ENCODE measurements around the gene TNFSF18.

Gene TNFSF18

GRCh38 chr1:173050865-173051264, at the start of gene TNFSF18:
TNFSF18 (minus strand) TSS chr1:173050941; CDS start chr1:173050896, 45 bp downstream.
- H3K4me3 ChIP-seq (replicated peaks; ENCODE audit: low read depth, low read length) = no peak within 1 kb of the TSS
- peak; percentile 71 for DNase-seq (ENCODE audit: low read depth)
- no peak for TF ChIP-seq CTCF (IDR thresholded peaks at IDR 0.05; ENCODE audit: low read length, missing control alignments)

- H3K4me3 ChIP-seq (replicated peaks; ENCODE audit: low read depth, low read length) = no peak overlapping the region
- DNase-seq (ENCODE audit: low read depth) = no peak
- no peak for TF ChIP-seq CTCF (IDR thresholded peaks at IDR 0.05; ENCODE audit: low read length, missing control alignments)
Observed at GRCh38 chr1:173099166-173099565, 48.4 kb upstream of the TNFSF18 start.

- TF ChIP-seq CTCF (IDR thresholded peaks at IDR 0.05; ENCODE audit: low read length, missing control alignments) = no peak
Observed at GRCh38 chr1:173098117-173098516, 47.4 kb upstream of the TNFSF18 start.

GRCh38 chr1:173097001-173097400, 46.3 kb upstream of the TNFSF18 start:
- H3K4me3 ChIP-seq (replicated peaks; ENCODE audit: low read depth, low read length) = no peak overlapping the region
- DNase-seq (ENCODE audit: low read depth) = peak; percentile 17
- TF ChIP-seq CTCF (IDR thresholded peaks at IDR 0.05; ENCODE audit: low read length, missing control alignments) = no peak

More at GRCh38 chr1:173098117-173098516, 47.4 kb upstream of the TNFSF18 start:
- no peak overlapping the region for H3K4me3 ChIP-seq (replicated peaks; ENCODE audit: low read depth, low read length)
- no peak for DNase-seq (ENCODE audit: low read depth)

GRCh38 chr1:173095632-173096031, 44.9 kb upstream of the TNFSF18 start:
- TF ChIP-seq CTCF (IDR thresholded peaks at IDR 0.05; ENCODE audit: low read length, missing control alignments) = no peak
- no peak overlapping the region for H3K4me3 ChIP-seq (replicated peaks; ENCODE audit: low read depth, low read length)
- DNase-seq (ENCODE audit: low read depth) = peak; percentile 51

- no peak overlapping the region for H3K4me3 ChIP-seq (replicated peaks; ENCODE audit: low read depth, low read length)
- no peak for DNase-seq (ENCODE audit: low read depth)
- TF ChIP-seq CTCF (IDR thresholded peaks at IDR 0.05; ENCODE audit: low read length, missing control alignments) = no peak
Observed at GRCh38 chr1:173094541-173094940, 43.8 kb upstream of the TNFSF18 start.

- no peak for DNase-seq (ENCODE audit: low read depth)
- no peak for TF ChIP-seq CTCF (IDR thresholded peaks at IDR 0.05; ENCODE audit: low read length, missing control alignments)
- no peak overlapping the region for H3K4me3 ChIP-seq (replicated peaks; ENCODE audit: low read depth, low read length)
Observed at GRCh38 chr1:173093691-173094445, 43.1 kb upstream of the TNFSF18 start.
